Stimulated activated CD8-positive, alpha-beta memory T cell treated with anti-CD3 and anti-CD28 coated beads, Interleukin-2, amount 100 ng/mL, for 48 hours (primary cell): ENCODE results near the gene GEMIN7.
"Not testable (repeated sequence)": the region's sequence is repeated elsewhere in the genome, so short reads cannot be mapped to it uniquely, and the experiment has no call there.

Source experiments
- DNase-seq, 2 donors: peaks; one replicate each; pipeline ENCODE4 v3.0.0-alpha.2; 2020; ENCODE audit warnings: low read depth in 2 of 2

The GEMIN7 gene

GRCh38 chr19:45104658-45105349 lies 25.7 kb downstream of the GEMIN7 start:
- no peak for DNase-seq

- DNase-seq = not testable (repeated sequence)
Observed at GRCh38 chr19:45106363-45106762, 27.3 kb downstream of the GEMIN7 start.

- DNase-seq = no peak
Observed at GRCh38 chr19:45107621-45108150, 28.6 kb downstream of the GEMIN7 start.

- no peak for DNase-seq
Observed at GRCh38 chr19:45110851-45111266, 31.8 kb downstream of the GEMIN7 start.

GRCh38 chr19:45112111-45112827 lies 33.2 kb downstream of the GEMIN7 start:
- DNase-seq = no peak

- DNase-seq = no peak
Observed at GRCh38 chr19:45113628-45114027, 34.6 kb downstream of the GEMIN7 start.

- no peak for DNase-seq
Observed at GRCh38 chr19:45114116-45114515, 35.1 kb downstream of the GEMIN7 start.

GRCh38 chr19:45115809-45116615 lies 37.0 kb downstream of the GEMIN7 start:
- DNase-seq = no peak

- peak; percentile 70 for DNase-seq
Observed at GRCh38 chr19:45117167-45117594, 38.1 kb downstream of the GEMIN7 start.

GRCh38 chr19:45117671-45118070 lies 38.6 kb downstream of the GEMIN7 start:
- DNase-seq = no peak

GRCh38 chr19:45118106-45118505 lies 39.0 kb downstream of the GEMIN7 start:
- no peak for DNase-seq

- DNase-seq = not testable (repeated sequence)
Observed at GRCh38 chr19:45118591-45119355, 39.7 kb downstream of the GEMIN7 start.

- no peak for DNase-seq
Observed at GRCh38 chr19:45119582-45119981, 40.5 kb downstream of the GEMIN7 start.

- no peak for DNase-seq
Observed at GRCh38 chr19:45121827-45122345, 42.8 kb downstream of the GEMIN7 start.

- DNase-seq = no peak
Observed at GRCh38 chr19:45122832-45123231, 43.8 kb downstream of the GEMIN7 start.

GRCh38 chr19:45123440-45123850 lies 44.4 kb downstream of the GEMIN7 start:
- no peak for DNase-seq

- no peak for DNase-seq
Observed at GRCh38 chr19:45124021-45124420, 45.0 kb downstream of the GEMIN7 start.

- DNase-seq = no peak
Observed at GRCh38 chr19:45125360-45125759, 46.3 kb downstream of the GEMIN7 start.

GRCh38 chr19:45125975-45126493 lies 47.0 kb downstream of the GEMIN7 start:
- peak; percentile 53 to 63 for DNase-seq

- no peak for DNase-seq
Observed at GRCh38 chr19:45126654-45127053, 47.6 kb downstream of the GEMIN7 start.

GRCh38 chr19:45128146-45128545 lies 49.1 kb downstream of the GEMIN7 start:
- DNase-seq = no peak
